GM12878 (cell line): Measurements from ENCODE around the gene TTC38. TPM values are rescaled to one million over a fixed set of nuclear protein-coding genes. Genes with fewer than 3 reads are reported as not detected.
A peak's percentile ranks its signal among the peaks of the same experiment; 100 is the strongest.

Experiments used
- ATAC-seq: fragments of 200-7000 bp; cut with Tn5 transposase; 3 replicates; pipeline ENCODE4 v1.9.1; 2020; ENCODE audit warnings: mild to moderate bottlenecking, moderate library complexity
- BruUV-seq: library from RNA; stranded (reverse); fragments of 400-500 nt; replicated peaks from 2 replicates; lab custom pipeline; 2021; lab: Mats Ljungman, UMichigan
- CTCF ChIA-PET: fragments of 300-600 bp; sonication (Branson Sonifier 250); formaldehyde crosslinking; extraction: SDS; loops from one replicate; lab custom pipeline; 2021; ENCODE audit warnings: inconsistent platforms; lab: Yijun Ruan, JAX
- POLR2A ChIA-PET: fragments of 350-600 bp; formaldehyde crosslinking; extraction: SDS; loops from one replicate; lab custom pipeline; 2021; ENCODE audit warnings: inconsistent platforms; lab: Charles Lee
- RAD21 ChIA-PET: fragments of 300-600 bp; sonication (Branson Sonifier 250); formaldehyde crosslinking; loops from one replicate; lab custom pipeline; 2023; ENCODE audit warnings: antibody characterized with exemption; ENCODE audit not compliant: unreplicated experiment; lab: Charles Lee
- SMC1A ChIA-PET: fragments of 300-600 bp; sonication (Branson Sonifier 250); formaldehyde crosslinking; loops from one replicate; lab custom pipeline; 2023; ENCODE audit not compliant: unreplicated experiment, uncharacterized antibody; lab: Charles Lee
- DNase-seq: peaks from one replicate; pipeline ENCODE4 v3.0.0-alpha.2; 2011; ENCODE audit warnings: low read depth, low spot score
- FAIRE-seq: peaks from 3 replicates; lab custom pipeline; 2011; peaks lifted over from hg19 to GRCh38; lab: Jason Lieb, UNC
- H2AFZ ChIP-seq: 2 replicates; pipeline ENCODE4 v1.6.0; 2011; ENCODE audit warnings: low read depth, low read length, control low read depth; ENCODE audit not compliant: control insufficient read depth
- H3K27ac ChIP-seq: 2 replicates; pipeline ENCODE4 v1.5.1; 2011; ENCODE audit warnings: control low read depth; ENCODE audit not compliant: control insufficient read depth, insufficient read depth
- H3K27me3 ChIP-seq, 2 experiments: replicated peaks in 1 of 2; 2 replicates each; pipeline versions ENCODE4 v1.6.0 to v1.6.1; 2011; ENCODE audit warnings: low read length in 1 of 2; ENCODE audit not compliant: control insufficient read depth in 2 of 2, insufficient read depth in 2 of 2
- H3K36me3 ChIP-seq, 2 experiments: 2 replicates each; pipeline ENCODE4 v1.5.1; 2011; ENCODE audit warnings: low read length in 1 of 2; ENCODE audit not compliant: control insufficient read depth in 2 of 2, insufficient read depth in 2 of 2
- H3K4me1 ChIP-seq: 2 replicates; pipeline ENCODE4 v1.6.1; 2011; ENCODE audit warnings: mild to moderate bottlenecking, low read length, moderate library complexity, mixed read lengths; ENCODE audit not compliant: control insufficient read depth, insufficient read depth
- H3K4me2 ChIP-seq: 2 replicates; pipeline ENCODE4 v1.6.0; 2011; ENCODE audit warnings: control low read depth; ENCODE audit not compliant: control insufficient read depth, insufficient read depth
- H3K4me3 ChIP-seq: fragments of 200-600 bp; sonication (generic); 2 replicates; pipeline ENCODE4 v1.5.1; 2016
- H3K79me2 ChIP-seq: 2 replicates; pipeline ENCODE4 v1.6.0; 2011; ENCODE audit warnings: low read length; ENCODE audit not compliant: control insufficient read depth, insufficient read depth
- H3K9ac ChIP-seq: 2 replicates; pipeline ENCODE4 v1.8.0; 2011; ENCODE audit warnings: low read length, control low read depth, mixed read lengths; ENCODE audit not compliant: control insufficient read depth, insufficient read depth
- H3K9me3 ChIP-seq: replicated peaks from 3 replicates; pipeline ENCODE4 v1.5.1; 2011; ENCODE audit warnings: mild to moderate bottlenecking, low read length; ENCODE audit not compliant: control insufficient read depth, insufficient read depth
- H4K20me1 ChIP-seq: 2 replicates; pipeline ENCODE4 v1.6.0; 2011; ENCODE audit not compliant: control insufficient read depth, insufficient read depth
- BHLHE40 ChIP-seq, 2 experiments: fragments of 450-650 bp in 1 of 2; IDR thresholded peaks; 2 replicates each; pipeline ENCODE4 v1.6.1; 2011 to 2017; ENCODE audit warnings: low read depth in 2 of 2, borderline replicate concordance in 1 of 2, improper control_type of control experiment in 1 of 2, low read length in 1 of 2, mild to moderate bottlenecking in 1 of 2
- DPF2 ChIP-seq: fragments of 450-650 bp; IDR thresholded peaks from 2 replicates; pipeline ENCODE4 v1.6.1; 2017; ENCODE audit warnings: mild to moderate bottlenecking
- FOXK2 ChIP-seq: fragments of 450-650 bp; IDR thresholded peaks from 2 replicates; pipeline ENCODE4 v1.6.1; 2017; ENCODE audit warnings: mild to moderate bottlenecking, moderate library complexity
- HDAC6 ChIP-seq: fragments of 200-600 bp; sonication (generic); IDR thresholded peaks from one replicate; pipeline ENCODE4 v1.8.0; 2017; ENCODE audit warnings: antibody characterized with exemption; ENCODE audit not compliant: unreplicated experiment
- MLLT1 ChIP-seq: fragments of 450-650 bp; IDR thresholded peaks from 2 replicates; pipeline ENCODE4 v1.6.1; 2016; ENCODE audit warnings: mild to moderate bottlenecking
- NBN ChIP-seq: fragments of 450-650 bp; IDR thresholded peaks from 2 replicates; pipeline ENCODE4 v1.6.1; 2016
- NR2F1 ChIP-seq: fragments of 450-650 bp; conservative IDR thresholded peaks from 2 replicates; pipeline ENCODE4 v1.6.1; 2017; ENCODE audit warnings: mild to moderate bottlenecking
- RAD51 ChIP-seq: fragments of 450-650 bp; IDR thresholded peaks from 2 replicates; pipeline ENCODE4 v1.6.1; 2016; ENCODE audit warnings: moderate library complexity, mild to moderate bottlenecking, inconsistent platforms
- SKIL ChIP-seq: fragments of 450-650 bp; IDR thresholded peaks from 2 replicates; pipeline ENCODE4 v1.6.1; 2017; ENCODE audit warnings: mild to moderate bottlenecking, low read depth, inconsistent platforms; ENCODE audit not compliant: poor library complexity, severe bottlenecking
- ZNF24 ChIP-seq: fragments of 450-650 bp; IDR thresholded peaks from 2 replicates; pipeline ENCODE4 v1.6.1; 2017; ENCODE audit warnings: antibody characterized with exemption, mild to moderate bottlenecking
- ZNF274 ChIP-seq: IDR thresholded peaks from one replicate; pipeline ENCODE4 v1.8.0; 2011; ENCODE audit not compliant: insufficient read length, insufficient read depth
- ZZZ3 ChIP-seq: IDR thresholded peaks from 2 replicates; pipeline ENCODE4 v1.6.1; 2011; ENCODE audit warnings: low read depth; ENCODE audit not compliant: control insufficient read depth, insufficient read length
- WGBS: methylation state at CpG from one replicate; pipeline ENCODE4 v1.1.6; 2016; ENCODE audit warnings: low lambda C conversion rate; ENCODE audit not compliant: insufficient replicate concordance, insufficient coverage; ENCODE audit errors: missing lambda C conversion rate; 5-methylcytosine and 5-hydroxymethylcytosine counted together
- in situ Hi-C: fragments of 300-500 bp; cut with MboI; formaldehyde crosslinking; loops from 9 replicates; pipeline ENCODE4 v1.14.3; 2018; ENCODE audit warnings: mixed read lengths
- intact Hi-C: fragments of 100-400 bp; cut with micrococcal nuclease; formaldehyde crosslinking; loops from one replicate; pipeline ENCODE4 v1.14.2; 2022; ENCODE audit not compliant: unreplicated experiment
- polyA plus RNA-seq, 11 experiments: library from polyadenylated mRNA; depleted of rRNA in 4 of 11; unstranded in 6 of 11; stranded (reverse) in 5 of 11; fragments of >200 nt; fragmentation: Nextera tagmentation in 4 of 11; fragmentation: Illumina TruSeq in 1 of 11; extraction: Ambion mirVana in 4 of 11; extraction: Trizol in 1 of 11; gene quantifications; 1 replicate in 1 of 11; 2 replicates in 10 of 11; pipeline versions ENCODE4 v1.2.1 to v1.2.3, GENCODE V29; 2011 to 2016; ENCODE audit warnings: inconsistent platforms in 2 of 11, missing spikeins in 2 of 11, low read depth in 1 of 11
- total RNA-seq, 4 experiments: library from RNA; depleted of rRNA in 3 of 4; stranded (reverse); fragments of >200 nt in 3 of 4; fragmentation: Illumina TruSeq in 1 of 4; extraction: Trizol in 1 of 4; gene quantifications; 2 replicates each; pipeline versions ENCODE4 v1.2.1 to v1.2.3, GENCODE V29; 2013 to 2021
- TF ChIP-seq, protein P1 (sequence below): fragments of 450-650 bp; IDR thresholded peaks from 2 replicates; pipeline ENCODE4 v1.6.1; 2017; ENCODE audit warnings: mild to moderate bottlenecking, moderate library complexity
- TF ChIP-seq, protein P2 (sequence below): fragments of 450-650 bp; IDR thresholded peaks from 2 replicates; pipeline ENCODE4 v1.6.1; 2016; ENCODE audit warnings: mild to moderate bottlenecking

The TTC38 gene
- total and polyA plus RNA-seq, 10 of the 15 experiments (the other 5 are each of a cell fraction or from before 2014, with no cell fraction given) = 0.58 to 39.9 (median 13.0) TPM

DNA sequence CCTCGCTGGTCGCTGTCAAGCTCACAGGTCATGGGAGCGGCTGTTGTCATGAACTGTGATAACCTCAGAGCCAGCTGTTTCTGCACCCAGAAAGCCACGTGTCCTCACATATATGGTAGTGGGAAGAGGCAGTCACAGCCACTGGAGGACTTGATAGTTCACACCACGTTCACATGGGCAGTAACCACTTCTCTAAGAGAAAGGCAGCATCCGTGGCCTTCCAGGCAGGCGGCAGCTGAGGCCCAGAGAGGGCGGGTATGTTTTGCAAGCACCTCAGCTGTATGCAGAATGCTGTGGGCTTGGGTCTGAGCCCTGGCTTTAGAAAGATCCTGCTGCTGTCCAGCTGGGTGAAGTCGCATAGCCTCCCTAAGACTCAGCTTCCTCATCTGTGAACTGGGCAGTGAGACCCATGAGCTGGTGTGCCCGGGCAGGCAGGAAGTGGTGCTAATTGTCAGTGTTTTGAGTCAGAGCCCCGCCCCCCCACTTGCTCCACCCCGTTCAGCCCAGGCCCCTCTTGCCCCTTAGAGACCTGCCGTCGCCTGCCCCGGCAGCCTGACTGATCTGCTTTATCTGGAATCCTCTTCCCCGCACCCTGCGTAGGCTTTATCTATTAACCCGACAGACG is 13.3 kb downstream of the TTC38 start:
- ChIA-PET SMC1A (interaction anchor here (0.9 to 1.5 kb wide), 4 partner anchors 11 to 16 kb away, joined by 3 to 7 read pairs (median 4); partner anchors contain the start of genes GTSE1 and TTC38), POLR2A (interaction anchor here (1.0 to 2.7 kb wide), 5 partner anchors 8 to 25 kb away, joined by 3 to 9 read pairs (median 3); partner anchors contain the start of genes GTSE1 and TTC38), RAD21 (interaction anchor here (1.6 to 2.0 kb wide), 2 partner anchors 13 to 31 kb away, joined by 4 to 8 read pairs; partner anchors contain the start of genes CDPF1 and TTC38), CTCF (interaction anchor here (1.1 kb wide), 2 partner anchors 31 to 275 kb away, joined by 3 read pairs; no protein-coding TSS in a partner anchor)
- Histone ChIP-seq H3K27me3 (no peaks in the 10 kb centered on the region), H3K4me3 (no peak overlapping the region), H2AFZ (no peak overlapping the region), H3K9me3 (no peaks in the 10 kb centered on the region), H4K20me1 (no peaks in the 10 kb centered on the region), H3K4me1 (peaks cover 4% of the 10 kb centered on the region; the same call in 1 of the 2 replicates), H3K79me2 (no peaks in the 10 kb centered on the region), H3K9ac (no peak overlapping the region), H3K36me3 (peaks cover 13 to 17% of the 10 kb centered on the region in 2 experiments), H3K27ac (no peak overlapping the region; the same call in 1 of the 2 replicates), H3K4me2 (no peak overlapping the region)
- ATAC-seq = peak; percentile 84
- no TSS peak for BruUV-seq
- DNase-seq = no peak
- in situ Hi-C loops = no loop called here
- intact Hi-C loops = no loop called here
- FAIRE-seq = no peak
- 41% methylated on average over 19 of the region's 19 CpGs for WGBS
- TF ChIP-seq RAD51 (peak; percentile 90), FOXK2 (peak; percentile 59; the same call in 1 of the 2 replicates), DPF2 (peak; percentile 51; the same call in 1 of the 2 replicates), NR2F1 (peak; percentile 66; the same call in 1 of the 2 replicates), HDAC6 (no peak), ZNF24 (0 out of 2 replicates have a peak, but pooled peaks have one; percentile 41), BHLHE40 (IDR thresholded peaks at IDR 0.05; ENCODE audit: borderline replicate concordance in 1 of 2, low read depth in 2 of 2, low read length in 1 of 2) (peak in 1 of 2 experiments; percentile 62; a peak in 2 of 4 replicates), ZNF274 (no peak), MLLT1 (0 out of 2 replicates have a peak, but pooled peaks have one; percentile 37), NBN (peak; percentile 74; the same call in 1 of the 2 replicates), SKIL (peak; percentile 42), ZZZ3 (no peak)
- TF ChIP-seq, protein P1, sequence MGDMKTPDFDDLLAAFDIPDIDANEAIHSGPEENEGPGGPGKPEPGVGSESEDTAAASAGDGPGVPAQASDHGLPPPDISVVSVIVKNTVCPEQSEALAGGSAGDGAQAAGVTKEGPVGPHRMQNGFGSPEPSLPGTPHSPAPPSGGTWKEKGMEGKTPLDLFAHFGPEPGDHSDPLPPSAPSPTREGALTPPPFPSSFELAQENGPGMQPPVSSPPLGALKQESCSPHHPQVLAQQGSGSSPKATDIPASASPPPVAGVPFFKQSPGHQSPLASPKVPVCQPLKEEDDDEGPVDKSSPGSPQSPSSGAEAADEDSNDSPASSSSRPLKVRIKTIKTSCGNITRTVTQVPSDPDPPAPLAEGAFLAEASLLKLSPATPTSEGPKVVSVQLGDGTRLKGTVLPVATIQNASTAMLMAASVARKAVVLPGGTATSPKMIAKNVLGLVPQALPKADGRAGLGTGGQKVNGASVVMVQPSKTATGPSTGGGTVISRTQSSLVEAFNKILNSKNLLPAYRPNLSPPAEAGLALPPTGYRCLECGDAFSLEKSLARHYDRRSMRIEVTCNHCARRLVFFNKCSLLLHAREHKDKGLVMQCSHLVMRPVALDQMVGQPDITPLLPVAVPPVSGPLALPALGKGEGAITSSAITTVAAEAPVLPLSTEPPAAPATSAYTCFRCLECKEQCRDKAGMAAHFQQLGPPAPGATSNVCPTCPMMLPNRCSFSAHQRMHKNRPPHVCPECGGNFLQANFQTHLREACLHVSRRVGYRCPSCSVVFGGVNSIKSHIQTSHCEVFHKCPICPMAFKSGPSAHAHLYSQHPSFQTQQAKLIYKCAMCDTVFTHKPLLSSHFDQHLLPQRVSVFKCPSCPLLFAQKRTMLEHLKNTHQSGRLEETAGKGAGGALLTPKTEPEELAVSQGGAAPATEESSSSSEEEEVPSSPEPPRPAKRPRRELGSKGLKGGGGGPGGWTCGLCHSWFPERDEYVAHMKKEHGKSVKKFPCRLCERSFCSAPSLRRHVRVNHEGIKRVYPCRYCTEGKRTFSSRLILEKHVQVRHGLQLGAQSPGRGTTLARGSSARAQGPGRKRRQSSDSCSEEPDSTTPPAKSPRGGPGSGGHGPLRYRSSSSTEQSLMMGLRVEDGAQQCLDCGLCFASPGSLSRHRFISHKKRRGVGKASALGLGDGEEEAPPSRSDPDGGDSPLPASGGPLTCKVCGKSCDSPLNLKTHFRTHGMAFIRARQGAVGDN = peak; percentile 90
- TF ChIP-seq, protein P2, sequence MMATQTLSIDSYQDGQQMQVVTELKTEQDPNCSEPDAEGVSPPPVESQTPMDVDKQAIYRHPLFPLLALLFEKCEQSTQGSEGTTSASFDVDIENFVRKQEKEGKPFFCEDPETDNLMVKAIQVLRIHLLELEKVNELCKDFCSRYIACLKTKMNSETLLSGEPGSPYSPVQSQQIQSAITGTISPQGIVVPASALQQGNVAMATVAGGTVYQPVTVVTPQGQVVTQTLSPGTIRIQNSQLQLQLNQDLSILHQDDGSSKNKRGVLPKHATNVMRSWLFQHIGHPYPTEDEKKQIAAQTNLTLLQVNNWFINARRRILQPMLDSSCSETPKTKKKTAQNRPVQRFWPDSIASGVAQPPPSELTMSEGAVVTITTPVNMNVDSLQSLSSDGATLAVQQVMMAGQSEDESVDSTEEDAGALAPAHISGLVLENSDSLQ = peak; percentile 16; the same call in 1 of the 2 replicates
